K562 (cell line): ENCODE measurements around the gene FLT1. TPM values are rescaled to one million over a fixed set of nuclear protein-coding genes. Genes with fewer than 3 reads are reported as not detected.

Experiments
- ATAC-seq: fragments of 200-7000 bp; cut with Tn5 transposase; 3 replicates; pipeline ENCODE4 v1.9.1; 2020; ENCODE audit warnings: moderate library complexity
- BruUV-seq: library from RNA; stranded (reverse); fragments of 400-500 nt; replicated peaks from 2 replicates; lab custom pipeline; 2021; lab: Mats Ljungman, UMichigan
- CTCF ChIA-PET: fragments of 300-600 bp; formaldehyde crosslinking; extraction: SDS; loops from one replicate; lab custom pipeline; 2021; ENCODE audit warnings: low intra/inter-chr PET ratio; lab: Yijun Ruan, JAX
- POLR2A ChIA-PET: fragments of 300-600, 350-650 bp; sonication (Branson Sonifier 250); formaldehyde crosslinking; extraction: SDS; loops from one replicate; lab custom pipeline; 2021; ENCODE audit warnings: antibody characterized with exemption, inconsistent platforms; lab: Yijun Ruan, JAX
- DNase-seq, 4 experiments: peaks; one replicate each; pipeline versions ENCODE4 v3.0.0 to v3.0.0-alpha.2; 2011 to 2018; ENCODE audit warnings: low spot score in 3 of 4, mixed read lengths in 3 of 4; ENCODE audit errors: extremely low read depth in 1 of 4
- FAIRE-seq: peaks from 2 replicates; lab custom pipeline; 2011; peaks lifted over from hg19 to GRCh38; lab: Jason Lieb, UNC
- H2AFZ ChIP-seq: 2 replicates; pipeline ENCODE4 v1.6.0; 2011; ENCODE audit warnings: low read depth, low read length, control low read depth, inconsistent platforms
- H3K27ac ChIP-seq: fragments of 200-600 bp; 3 replicates; pipeline ENCODE4 v1.8.0; 2011; ENCODE audit warnings: low read depth, mild to moderate bottlenecking, control low read depth, inconsistent platforms, low read length, moderate library complexity, mixed read lengths; ENCODE audit errors: extremely low read depth
- H3K27me3 ChIP-seq, 2 experiments: fragments of 300-600 bp in 1 of 2; 2 replicates in 1 of 2; 3 replicates in 1 of 2; pipeline versions ENCODE4 v1.6.0 to v1.8.0; 2011; ENCODE audit warnings: inconsistent platforms in 2 of 2, low read length in 2 of 2, mild to moderate bottlenecking in 1 of 2, mixed read lengths in 1 of 2, moderate library complexity in 1 of 2; ENCODE audit not compliant: control insufficient read depth in 2 of 2, insufficient read depth in 2 of 2
- H3K36me3 ChIP-seq: fragments of 300-600 bp; 3 replicates; pipeline ENCODE4 v1.8.0; 2011; ENCODE audit warnings: mild to moderate bottlenecking, low read length, inconsistent platforms; ENCODE audit not compliant: control insufficient read depth, insufficient read depth
- H3K4me1 ChIP-seq, 2 experiments: fragments of 200-600 bp in 1 of 2; replicated peaks in 1 of 2; 2 replicates in 1 of 2; 3 replicates in 1 of 2; pipeline versions ENCODE4 v1.5.1 to v1.8.0; 2011; ENCODE audit warnings: inconsistent platforms in 2 of 2, low read length in 2 of 2, mild to moderate bottlenecking in 1 of 2, mixed read lengths in 1 of 2, moderate library complexity in 1 of 2; ENCODE audit not compliant: control insufficient read depth in 2 of 2, insufficient read depth in 2 of 2
- H3K4me2 ChIP-seq: 2 replicates; pipeline ENCODE4 v1.6.1; 2011; ENCODE audit warnings: low read length, control low read depth, inconsistent platforms, mixed read lengths; ENCODE audit not compliant: insufficient read depth
- H3K4me3 ChIP-seq: fragments of 200-600 bp; sonication (generic), shearing (Covaris generic); 2 replicates; pipeline ENCODE4 v1.5.1; 2016; ENCODE audit warnings: control low read depth, inconsistent platforms
- H3K79me2 ChIP-seq: fragments of 200-600 bp; 3 replicates; pipeline ENCODE4 v1.8.0; 2011; ENCODE audit warnings: low read length, inconsistent platforms; ENCODE audit not compliant: control insufficient read depth, insufficient read depth
- H3K9ac ChIP-seq, 2 experiments: 2 replicates each; pipeline versions ENCODE4 v1.6.0 to v1.6.1; 2011; ENCODE audit warnings: low read depth in 2 of 2, low read length in 2 of 2, control low read depth in 1 of 2, inconsistent platforms in 1 of 2, mild to moderate bottlenecking in 1 of 2, mixed read lengths in 1 of 2; ENCODE audit not compliant: insufficient read depth in 1 of 2
- H3K9me1 ChIP-seq: one replicate; pipeline ENCODE4 v1.6.0; 2011; ENCODE audit warnings: inconsistent platforms, mild to moderate bottlenecking, low read length, moderate library complexity; ENCODE audit not compliant: control insufficient read depth, insufficient read depth
- H3K9me3 ChIP-seq: replicated peaks from 2 replicates; pipeline ENCODE4 v1.5.1; 2011; ENCODE audit warnings: low read depth, low read length, inconsistent platforms; ENCODE audit not compliant: control insufficient read depth, insufficient read depth
- H4K20me1 ChIP-seq: replicated peaks from 2 replicates; pipeline ENCODE4 v1.6.1; 2011; ENCODE audit warnings: low read length, inconsistent platforms, mixed read lengths; ENCODE audit not compliant: control insufficient read depth, insufficient read depth
- ETV5 ChIP-seq: sonication (generic); formaldehyde crosslinking; IDR thresholded peaks from 2 replicates; pipeline ENCODE4 v1.4.0; 2020; ENCODE audit warnings: low read depth, mild to moderate bottlenecking, missing genetic modification reagents
- HNRNPH1 ChIP-seq: fragments of 200-400 bp; formaldehyde crosslinking; optimal IDR thresholded peaks from 2 replicates; pipeline ENCODE3; 2017; ENCODE audit warnings: low read depth, mild to moderate bottlenecking, low read length, moderate library complexity
- NRF1 ChIP-seq, 2 experiments: fragments of 450-650 bp; IDR thresholded peaks in 1 of 2; conservative IDR thresholded peaks in 1 of 2; 2 replicates each; pipeline ENCODE4 v1.6.1; 2014; ENCODE audit warnings: mild to moderate bottlenecking in 2 of 2
- POLR2A ChIP-seq: fragments of 450-650 bp; conservative IDR thresholded peaks from 2 replicates; pipeline ENCODE4 v1.6.1; 2016
- POLR3A ChIP-seq: IDR thresholded peaks from 2 replicates; pipeline ENCODE4 v1.6.1; 2011; ENCODE audit warnings: borderline replicate concordance, mild to moderate bottlenecking, moderate library complexity; ENCODE audit not compliant: insufficient read length, insufficient read depth; ENCODE audit errors: extremely low read depth
- WGBS: fragments of 100-300 bp; shearing (Covaris generic); methylation state at CpG from one replicate; pipeline ENCODE4 v1.1.6; 2016; ENCODE audit warnings: low coverage, mixed read lengths; ENCODE audit not compliant: insufficient coverage; ENCODE audit errors: missing lambda C conversion rate; 5-methylcytosine and 5-hydroxymethylcytosine counted together
- in situ Hi-C: fragments of 300-500 bp; cut with MboI; formaldehyde crosslinking; loops from 4 replicates; pipeline ENCODE4 v1.15.0; 2018; ENCODE audit warnings: inconsistent platforms, mixed read lengths
- intact Hi-C: fragments of 100-400 bp; cut with micrococcal nuclease; formaldehyde crosslinking; loops from 2 replicates; pipeline ENCODE4 v1.14.2; 2022
- polyA plus RNA-seq, 8 experiments: library from polyadenylated mRNA; depleted of rRNA in 4 of 8; stranded (reverse) in 5 of 8; unstranded in 3 of 8; fragments of >200 nt; fragmentation: Nextera tagmentation in 2 of 8; fragmentation: Illumina TruSeq in 1 of 8; extraction: Ambion mirVana in 2 of 8; extraction: Trizol in 1 of 8; gene quantifications; 2 replicates each; pipeline versions ENCODE4 v1.2.1 to v1.2.3, GENCODE V29; 2011 to 2014; ENCODE audit warnings: inconsistent platforms in 1 of 8, missing spikeins in 1 of 8
- total RNA-seq, 7 experiments: library from RNA; depleted of rRNA in 6 of 7; stranded (reverse); fragments of >200 nt in 6 of 7; fragmentation: Illumina TruSeq in 2 of 7; extraction: Trizol in 2 of 7; gene quantifications; 2 replicates each; pipeline versions ENCODE4 v1.2.1 to v1.2.3, GENCODE V29; 2011 to 2021; ENCODE audit warnings: low replicate concordance in 1 of 7

FLT1 gene
- total and polyA plus RNA-seq, 9 of the 15 experiments (the other 6 are each of a cell fraction or from before 2014, with no cell fraction given), result 0.01 to 2.0 (median 0.22) TPM

DNA sequence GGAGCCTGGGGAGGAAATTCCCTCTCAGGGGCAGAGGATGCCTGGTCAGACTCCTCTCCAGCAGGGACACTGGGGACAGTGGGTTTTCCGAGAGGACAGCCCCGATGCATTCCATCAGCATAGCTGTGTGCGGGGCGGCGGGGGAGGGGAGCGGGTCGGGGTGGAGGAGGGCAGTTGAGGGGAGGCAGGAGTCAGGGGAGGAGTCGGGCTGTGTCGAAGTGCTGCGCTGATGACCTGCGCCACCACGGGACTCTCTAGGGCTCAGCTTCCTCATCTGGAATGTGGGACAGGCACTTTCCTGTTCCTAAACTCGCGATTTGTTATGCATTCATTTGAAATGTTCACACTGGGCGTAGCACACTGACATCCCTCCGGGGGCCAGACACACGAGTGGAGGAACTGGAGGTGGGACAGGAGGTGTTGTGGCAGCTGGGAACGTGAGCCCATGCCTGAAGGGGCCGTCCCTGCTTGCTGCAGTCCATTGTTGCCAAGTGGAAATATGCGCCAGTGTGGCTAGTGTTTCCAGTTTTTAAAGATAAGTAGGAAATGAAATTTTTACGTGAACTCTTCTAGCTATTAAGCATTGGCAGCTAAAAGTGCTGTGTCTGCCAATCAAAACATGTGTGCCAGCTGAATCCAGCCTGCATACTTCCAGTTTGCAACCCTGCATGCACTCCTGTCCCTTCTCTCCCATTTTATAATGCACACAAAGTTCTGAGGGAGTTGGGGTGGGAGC lies 43.3 kb downstream of the FLT1 start:
- Histone ChIP-seq H3K4me1 (peaks cover 0 to 6% of the 10 kb centered on the region in 2 experiments; a peak in 2 of 5 replicates), H4K20me1 (no peaks in the 10 kb centered on the region), H2AFZ (peak overlapping the region; percentile 92), H3K9me1 (no peaks in the 10 kb centered on the region), H3K79me2 (no peaks in the 10 kb centered on the region), H3K9me3 (no peaks in the 10 kb centered on the region), H3K27me3 (no peaks in the 10 kb centered on the region), H3K4me2 (peak overlapping the region; percentile 58), H3K9ac (peak overlapping the region in 1 of 2 experiments; percentile 83; a peak in 2 of 4 replicates), H3K36me3 (no peaks in the 10 kb centered on the region), H3K27ac (no peak overlapping the region), H3K4me3 (no peak overlapping the region)
- whole genome bisulfite sequencing, result 16% methylated on average over 14 of the region's 21 CpGs
- CTCF ChIA-PET, result no interaction called here
- FAIRE-seq (no peak), ATAC-seq (peak; percentile 91), DNase-seq (peak; percentile 9 to 39 (median 27))
- intact Hi-C loops (no loop called here), in situ Hi-C loops (no loop called here)
- BruUV-seq, result no TSS peak
- peak; percentile 39 to 44 for TF ChIP-seq NRF1 (conservative IDR thresholded peaks at IDR 0.05 in 1 of 2, IDR thresholded peaks at IDR 0.05 in 1 of 2)
- no peak for TF ChIP-seq ETV5 (CRISPR knock-in tag)
- TF ChIP-seq POLR3A, result no peak
- 0 out of 2 replicates have a peak, but pooled peaks have one; percentile 27 for TF ChIP-seq POLR2A
- no peak for TF ChIP-seq HNRNPH1
- POLR2A ChIA-PET, result interaction anchor here (0.6 kb wide), 1 partner anchor 443 kb away, joined by 3 read pairs; no protein-coding TSS in a partner anchor
